T-helper 2 cell (primary cell): Measurements from ENCODE around the gene GALNT13.
A peak's percentile ranks its signal among the peaks of the same experiment; 100 is the strongest.

Experiments
- DNase-seq, 5 experiments: peaks; one replicate each; pipeline versions ENCODE4 v3.0.0 to v3.0.0-alpha.2; 2012 to 2022

GALNT13 gene

DNA sequence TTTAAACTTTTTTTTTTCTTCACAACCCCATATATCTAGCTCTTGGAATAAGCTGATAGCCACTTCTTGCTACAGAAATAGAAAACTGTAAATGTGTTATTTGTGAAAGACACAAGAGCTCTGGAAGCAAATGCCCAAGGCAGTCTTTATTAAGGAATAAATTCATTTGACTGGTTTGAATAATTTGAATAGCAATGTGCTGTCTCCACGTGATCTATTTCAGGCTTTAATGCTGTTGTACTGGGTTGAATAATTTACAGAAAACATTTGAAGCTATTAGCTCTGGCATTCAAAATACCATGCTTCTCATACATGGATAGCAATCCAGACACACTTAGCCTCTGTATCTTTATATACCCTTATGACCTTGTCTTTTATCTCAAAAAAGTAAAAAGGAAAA, 460.1 kb downstream of the GALNT13 start:
- DNase-seq = no peak

DNA sequence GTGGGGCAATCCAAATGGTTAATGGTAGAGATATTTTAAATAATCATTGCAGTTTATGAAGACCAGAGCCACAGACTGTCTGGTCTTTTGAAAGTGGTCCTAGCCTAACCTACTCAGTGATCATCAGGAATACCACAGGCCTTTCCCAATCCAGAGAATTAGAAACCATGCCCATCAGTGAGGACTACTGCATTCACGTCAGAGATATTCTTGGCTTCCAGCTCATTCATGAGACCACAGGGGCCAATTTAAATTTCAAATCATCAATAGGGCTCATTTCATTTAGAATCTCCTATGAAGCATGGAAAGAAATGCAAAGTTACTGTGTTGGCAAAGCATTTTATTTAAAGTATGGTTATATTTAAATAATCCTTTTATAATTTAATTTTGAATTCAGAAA, 464.5 kb downstream of the GALNT13 start:
- DNase-seq = no peak

DNA sequence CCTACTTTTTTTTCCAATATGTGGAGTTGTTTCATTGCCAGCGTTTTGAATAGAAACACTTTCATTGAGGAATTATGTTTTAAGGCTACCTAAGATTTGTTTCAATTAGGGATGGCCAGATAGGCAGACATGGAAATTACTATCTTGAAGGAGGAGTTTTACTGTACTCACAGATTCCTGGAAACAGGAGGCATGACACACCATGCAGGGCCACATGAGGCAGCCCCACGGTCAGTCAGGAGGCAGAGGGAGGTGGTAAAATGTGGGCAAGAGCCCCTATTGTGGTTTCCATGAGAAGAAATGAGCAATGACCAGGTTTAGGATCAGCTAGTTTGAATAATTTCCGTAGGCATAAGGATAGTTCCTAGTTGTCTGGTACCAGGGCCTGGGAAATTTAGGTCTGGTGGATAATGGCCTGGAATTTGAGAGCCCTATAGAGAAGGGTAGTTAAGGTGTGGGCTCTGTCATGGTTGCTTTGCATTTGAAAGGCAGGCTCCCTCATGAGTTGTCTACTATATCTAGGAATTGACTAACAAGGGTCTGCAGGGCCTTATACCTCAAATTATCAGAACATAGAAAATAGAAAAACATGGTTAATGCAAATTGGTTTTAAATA, 466.7 kb downstream of the GALNT13 start:
- no peak for DNase-seq

DNA sequence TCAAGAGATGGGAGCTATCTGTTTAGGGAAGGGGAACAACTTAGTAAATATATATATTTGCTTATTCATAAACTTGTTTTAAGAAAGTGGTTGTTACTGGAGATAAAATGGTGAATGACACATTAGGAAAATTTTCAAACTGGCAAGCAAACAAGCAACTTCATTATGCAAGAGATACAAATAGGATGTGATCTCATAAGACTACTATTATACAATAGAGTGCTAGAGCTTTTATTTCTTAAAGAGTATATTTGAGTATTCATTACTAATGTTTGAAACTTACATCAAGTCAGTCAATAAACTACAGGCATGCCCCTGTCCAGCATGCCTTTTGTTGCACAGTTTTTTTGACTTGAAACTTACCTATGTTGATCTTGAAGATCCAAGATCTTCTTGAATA, 471.6 kb downstream of the GALNT13 start:
- DNase-seq = no peak

DNA sequence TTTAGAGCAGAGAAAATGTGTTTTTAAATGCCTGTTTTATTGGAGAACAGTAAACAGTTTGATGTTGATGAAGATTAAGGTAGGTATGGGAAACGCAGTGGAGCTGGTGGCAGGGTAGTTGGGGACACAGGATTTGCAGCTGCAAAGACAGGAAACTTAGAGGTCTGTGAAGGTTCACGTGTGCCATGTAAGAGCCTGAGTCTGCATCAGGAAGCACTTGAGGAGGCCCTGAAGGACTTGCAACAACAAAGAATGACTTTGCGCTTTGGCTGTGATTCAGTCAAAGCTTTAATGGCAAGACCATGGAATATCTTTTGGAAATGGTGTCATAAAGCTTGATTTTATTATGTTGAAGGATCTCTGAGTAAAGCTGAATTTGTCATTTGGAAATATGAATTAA, 479.2 kb downstream of the GALNT13 start:
- DNase-seq = no peak

DNA sequence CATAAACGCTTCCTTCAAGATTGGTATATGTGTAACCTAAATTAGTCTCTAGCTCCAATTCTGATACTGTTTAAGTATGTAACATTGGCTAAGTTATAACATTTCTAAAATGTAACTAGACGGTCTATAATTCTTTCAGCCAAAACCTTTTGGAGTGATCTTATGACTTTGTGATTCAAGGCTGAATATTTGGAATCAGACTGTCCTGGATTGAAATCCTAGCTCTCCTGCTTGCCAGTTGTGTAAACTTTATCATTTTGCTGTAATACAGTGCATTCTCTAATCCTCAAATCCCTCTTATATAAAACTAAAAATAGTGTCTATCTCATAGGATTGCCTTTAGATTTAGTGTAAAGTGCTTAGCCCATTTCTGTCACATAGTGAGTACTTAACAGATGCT, 489.6 kb downstream of the GALNT13 start:
- no peak for DNase-seq

DNA sequence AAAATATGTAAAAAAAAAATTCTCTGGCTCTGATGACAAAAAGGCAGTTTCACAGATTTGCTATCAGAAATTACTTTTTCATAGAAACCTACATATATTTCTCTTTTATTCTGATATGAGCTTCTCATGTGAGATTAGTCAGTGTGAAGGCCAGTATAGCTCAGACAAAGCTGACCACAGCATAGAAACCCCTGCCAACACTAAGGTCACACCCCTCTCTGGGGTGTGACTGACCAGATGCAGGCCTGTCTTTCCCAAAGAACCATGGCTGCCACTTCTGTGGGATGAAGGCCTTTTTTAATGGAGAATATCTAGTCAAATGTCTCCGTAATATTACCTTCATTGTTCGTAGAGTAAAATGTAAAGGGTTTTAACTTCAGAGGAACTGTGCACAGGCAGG, 496.4 kb downstream of the GALNT13 start:
- DNase-seq = no peak

DNA sequence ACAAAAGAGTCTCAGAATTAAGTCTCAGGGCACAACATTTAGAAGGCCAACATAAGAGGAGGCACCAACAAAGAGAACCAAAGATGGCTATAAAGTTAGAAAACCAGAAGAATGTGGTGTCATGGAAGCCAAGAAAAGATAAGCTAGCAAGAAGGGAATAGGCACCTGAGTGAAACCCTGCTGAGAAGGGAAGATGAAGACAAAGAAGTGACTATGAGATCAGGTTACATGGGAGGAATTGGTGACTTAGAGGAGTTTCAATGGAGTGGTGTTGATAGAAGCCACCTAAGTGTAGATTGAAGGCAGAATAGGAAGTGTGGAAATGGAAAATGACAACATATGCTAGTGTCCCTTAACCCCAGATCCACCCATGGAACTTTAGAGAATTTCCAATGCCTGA, 499.2 kb downstream of the GALNT13 start:
- DNase-seq = no peak

DNA sequence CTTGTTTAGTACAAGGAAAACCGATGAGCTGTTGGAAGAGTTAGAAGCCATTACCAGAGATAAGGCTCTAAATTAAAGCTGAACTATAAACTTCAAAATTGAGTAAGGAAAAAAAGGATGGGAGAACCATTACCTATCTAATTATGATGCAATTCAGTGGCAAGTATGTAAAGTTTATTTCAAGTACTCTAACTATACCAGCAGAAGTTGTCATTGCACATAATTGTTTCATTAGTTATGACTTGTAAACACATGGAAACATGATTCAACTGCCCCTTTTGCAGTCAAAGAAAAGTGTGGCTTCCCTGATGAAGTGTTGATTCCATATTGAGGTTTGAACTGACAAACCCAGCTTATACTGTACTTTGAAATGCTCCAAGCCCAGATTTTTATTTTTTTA, 502.7 kb downstream of the GALNT13 start:
- DNase-seq = no peak

DNA sequence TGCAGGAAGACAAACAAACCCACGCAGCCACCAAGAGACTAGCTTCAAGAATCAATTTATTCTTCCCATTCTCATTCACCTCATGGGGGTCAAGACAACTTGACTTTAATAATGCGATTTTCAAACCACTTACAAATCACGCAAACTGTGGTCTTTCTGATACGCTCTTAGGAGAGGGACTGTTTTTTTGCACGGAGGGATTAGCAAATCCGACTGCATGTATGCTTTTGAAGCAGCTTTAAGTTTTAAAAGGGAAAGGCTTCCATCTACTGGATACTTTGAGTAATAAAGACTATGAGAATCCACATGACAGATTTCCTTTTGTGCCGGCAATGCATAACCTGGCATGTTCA, 503.8 kb downstream of the GALNT13 start:
- DNase-seq = no peak

DNA sequence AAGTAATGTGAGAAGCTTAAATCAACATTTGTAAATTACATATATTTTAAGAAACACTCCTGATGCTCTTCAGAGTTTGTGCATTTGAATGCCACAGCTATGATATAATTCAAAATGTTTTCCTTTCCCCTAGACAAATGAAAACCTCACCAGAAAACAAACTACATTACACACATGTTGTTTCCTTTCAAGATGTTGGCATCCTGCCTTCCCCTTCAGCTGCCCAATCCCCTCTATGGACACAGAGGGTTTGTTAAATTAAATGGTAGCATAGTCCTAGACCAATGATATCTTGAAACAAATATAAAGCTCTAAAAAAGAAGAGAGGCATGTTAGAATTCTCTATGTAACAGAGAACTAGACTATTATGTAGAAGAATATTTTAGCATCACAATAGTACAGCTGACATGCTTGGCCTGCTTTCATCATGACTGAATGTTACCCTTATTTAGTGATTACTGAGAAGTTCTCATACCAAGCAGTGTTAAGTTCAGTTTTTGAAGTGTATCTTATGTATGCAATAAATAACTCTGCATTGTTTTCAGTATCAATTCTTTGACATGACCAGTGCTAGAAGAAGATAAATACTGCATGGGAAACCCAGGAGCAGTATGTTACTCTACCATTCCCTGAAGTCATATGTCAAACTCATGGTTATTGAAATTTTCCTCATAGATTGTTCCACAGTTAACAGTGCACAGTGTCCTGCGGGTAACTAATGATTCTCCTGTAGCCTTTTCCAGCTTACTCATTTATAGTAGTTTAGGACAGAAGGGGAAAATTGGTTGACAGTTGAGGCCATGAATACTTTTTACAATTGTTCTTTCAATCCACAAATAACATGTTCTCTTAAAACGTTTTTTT, 510.4 kb downstream of the GALNT13 start:
- DNase-seq = no peak

DNA sequence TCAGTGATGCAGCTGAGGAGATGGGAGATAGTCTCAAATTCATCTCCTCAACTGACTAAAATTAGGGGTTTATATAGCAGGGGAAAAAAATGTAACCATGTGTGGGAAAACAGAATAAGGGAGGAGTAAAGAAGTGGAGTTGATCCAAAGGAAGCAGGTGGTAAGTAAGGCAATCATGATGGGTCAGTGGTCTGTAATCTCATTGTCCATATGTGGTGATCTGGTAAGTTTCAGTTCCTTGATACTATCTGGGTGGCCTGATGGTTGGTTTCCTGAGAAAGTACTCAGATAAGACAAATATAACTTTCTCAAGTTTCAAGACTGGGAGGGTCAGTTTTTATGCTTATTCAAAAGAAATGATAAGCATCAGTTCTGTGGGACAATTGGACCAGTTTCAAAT, 514.5 kb downstream of the GALNT13 start:
- DNase-seq = no peak

DNA sequence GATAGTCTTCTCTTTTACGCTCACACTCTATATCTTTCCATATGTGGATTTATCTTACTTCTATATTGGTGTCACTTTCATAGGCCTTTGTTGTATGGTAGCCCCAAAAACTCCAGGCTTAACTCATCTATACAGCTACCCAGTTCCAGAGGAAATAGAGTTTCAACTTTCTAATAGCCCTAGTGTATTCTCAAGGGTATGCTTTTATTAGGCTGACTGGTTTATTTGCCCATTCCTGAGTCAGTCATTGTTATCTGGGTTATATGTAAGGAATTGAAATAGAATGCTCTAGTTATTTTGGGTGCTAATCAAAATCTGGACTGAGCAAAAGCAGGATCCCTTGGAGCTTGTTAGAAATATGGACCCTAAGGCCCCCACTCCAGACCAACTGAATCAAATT, 519.3 kb downstream of the GALNT13 start:
- DNase-seq = no peak

DNA sequence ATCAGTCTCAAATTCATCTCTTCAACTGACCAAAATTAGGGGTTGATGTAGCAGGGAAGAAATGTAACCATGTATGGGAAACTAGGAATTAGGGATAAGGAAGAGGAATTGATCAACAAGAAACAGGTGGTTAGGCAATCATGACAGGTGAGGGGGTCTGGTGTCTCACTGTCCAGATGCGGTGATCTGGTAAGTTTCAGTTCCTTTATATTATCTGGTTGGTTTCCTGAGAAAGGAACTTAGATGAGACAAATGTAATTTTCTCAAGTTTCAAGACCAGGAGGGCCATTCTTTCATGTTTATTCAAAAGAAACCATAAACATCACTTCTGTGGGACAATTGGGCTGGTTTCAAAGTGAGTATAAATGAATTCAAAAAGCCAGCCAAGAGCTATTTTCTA, 520.5 kb downstream of the GALNT13 start:
- DNase-seq = no peak

DNA sequence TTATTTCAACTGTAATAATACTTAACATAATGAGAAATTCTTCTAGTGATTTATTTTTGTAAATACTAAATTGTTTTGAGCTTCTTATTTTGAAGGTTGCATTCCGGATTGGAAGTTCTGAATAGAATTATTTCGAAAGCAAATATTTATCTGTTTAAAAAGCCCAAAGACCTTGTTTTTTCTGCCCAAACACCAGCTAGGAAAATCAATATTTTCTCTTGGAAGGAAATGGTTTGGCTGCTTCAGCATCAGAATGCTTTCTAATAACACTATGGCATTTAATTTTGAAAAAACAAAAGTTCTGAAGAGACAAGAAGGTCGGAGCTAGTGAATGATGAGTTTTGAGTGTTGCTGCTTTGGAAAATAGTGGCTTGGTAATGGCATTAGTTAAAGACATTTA, 522.9 kb downstream of the GALNT13 start:
- no peak for DNase-seq

DNA sequence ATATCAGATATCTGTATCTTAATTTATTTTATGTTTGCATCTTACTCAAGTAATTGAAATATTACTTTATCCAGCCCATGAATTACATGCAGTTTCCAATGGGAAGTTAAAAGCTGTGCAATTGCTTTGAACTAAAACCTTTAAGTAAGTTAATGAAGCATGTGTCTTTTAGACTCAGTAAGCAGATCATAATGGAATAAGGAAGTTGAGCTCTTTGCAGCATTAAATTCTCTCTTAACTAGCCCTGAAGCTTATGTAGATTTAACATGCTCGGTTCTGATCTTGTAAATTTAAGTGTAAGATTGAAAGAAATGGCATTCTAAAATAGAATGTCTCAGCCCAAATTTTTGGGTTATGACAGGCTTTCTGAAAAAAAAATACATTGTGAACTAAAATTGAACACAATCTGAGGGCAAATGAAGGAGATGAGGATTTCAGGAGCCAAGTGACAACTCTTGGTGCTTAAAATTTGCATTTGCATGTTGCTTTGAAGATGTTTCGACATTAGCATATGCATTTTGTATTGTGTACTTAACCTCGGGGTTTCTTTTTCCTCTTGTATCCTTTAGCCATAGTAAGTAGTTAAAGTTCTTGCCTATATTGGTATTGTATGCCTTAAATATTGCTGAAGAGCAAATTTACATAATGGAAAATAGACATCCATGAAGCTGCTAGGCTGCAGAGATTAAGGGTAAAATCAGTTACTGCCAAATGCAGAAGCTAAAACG, 529.0 kb downstream of the GALNT13 start:
- DNase-seq = no peak

DNA sequence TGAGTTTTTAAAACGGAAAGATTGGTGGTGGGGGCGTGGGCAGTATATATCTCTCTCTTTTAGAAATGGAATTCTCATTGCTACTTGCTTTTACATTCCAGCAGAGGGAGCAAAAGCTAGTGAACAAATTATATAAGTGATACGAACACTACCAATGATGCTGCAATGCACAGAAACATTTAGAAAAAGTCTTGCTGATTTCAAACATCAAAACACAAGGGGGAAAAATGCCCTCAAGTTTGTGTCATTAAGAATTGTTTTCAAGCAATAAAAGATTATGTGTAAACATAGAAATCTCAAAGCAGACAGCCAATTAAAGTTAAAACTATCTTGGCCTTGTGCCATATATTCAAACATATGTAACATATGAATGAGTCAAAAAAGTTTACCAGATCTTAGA, 530.5 kb downstream of the GALNT13 start:
- peak in 1 of 5 experiments; percentile 0 for DNase-seq

DNA sequence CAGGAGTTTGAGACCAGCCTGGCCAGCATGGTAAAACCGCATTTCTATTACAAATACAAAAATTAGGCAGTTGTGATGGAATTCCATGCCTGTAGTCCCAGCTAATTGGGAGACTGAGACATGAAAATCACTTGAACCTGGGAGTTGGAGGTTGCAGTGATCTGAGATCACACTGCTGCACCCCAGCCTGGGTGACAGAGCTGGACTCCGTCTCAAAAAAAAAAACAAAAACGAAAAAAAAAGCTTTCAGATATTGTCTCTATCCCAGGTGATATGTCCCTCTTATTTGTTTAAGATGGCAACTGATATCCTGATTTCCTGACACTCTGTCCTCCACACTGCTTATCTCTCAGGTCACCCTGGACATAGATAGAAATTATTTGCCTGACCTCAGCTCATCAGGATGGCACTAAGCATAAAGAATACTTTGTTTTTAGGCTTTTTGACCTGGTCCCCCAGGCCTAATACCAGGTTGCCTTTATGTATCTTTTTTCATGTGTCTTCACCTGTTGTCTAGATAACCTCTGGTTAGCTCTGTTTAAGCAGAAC, 531.6 kb downstream of the GALNT13 start:
- DNase-seq = no peak

DNA sequence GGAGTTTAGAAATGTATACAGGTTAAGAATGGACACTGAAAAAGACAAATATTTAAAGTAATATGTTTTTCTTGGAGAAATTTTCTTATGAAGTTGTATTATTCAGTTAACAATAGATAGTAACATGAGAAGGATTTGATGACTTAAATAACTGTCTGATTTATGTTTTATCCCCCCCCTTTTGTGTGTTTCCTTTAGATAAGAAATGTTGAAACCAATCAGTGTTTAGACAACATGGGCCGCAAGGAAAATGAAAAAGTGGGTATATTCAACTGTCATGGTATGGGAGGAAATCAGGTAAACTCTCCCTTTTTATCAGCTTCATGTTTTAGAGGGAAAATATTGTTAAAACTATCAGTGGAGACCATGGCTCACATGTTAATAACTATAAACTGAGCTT, 537.1 kb downstream of the GALNT13 start:
- no peak for DNase-seq

DNA sequence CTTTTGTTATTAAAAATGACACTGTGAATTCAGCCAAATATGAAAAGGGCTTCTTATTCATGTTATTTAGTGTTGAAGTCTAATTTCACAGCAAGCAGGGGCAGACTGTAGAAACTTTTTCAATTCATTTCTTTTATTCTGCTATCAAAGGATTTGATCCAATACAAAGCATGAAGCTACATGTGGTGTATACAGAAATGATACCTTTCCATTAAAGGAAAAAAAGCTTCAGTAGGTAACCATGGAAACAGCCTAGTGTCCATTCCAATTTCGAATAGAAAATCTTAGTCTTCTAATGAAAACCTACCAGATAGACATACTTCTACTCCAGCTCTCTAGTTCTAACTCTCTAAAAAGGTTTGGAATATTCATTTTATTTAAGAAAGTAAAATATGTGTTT, 550.5 kb downstream of the GALNT13 start:
- no peak for DNase-seq

DNA sequence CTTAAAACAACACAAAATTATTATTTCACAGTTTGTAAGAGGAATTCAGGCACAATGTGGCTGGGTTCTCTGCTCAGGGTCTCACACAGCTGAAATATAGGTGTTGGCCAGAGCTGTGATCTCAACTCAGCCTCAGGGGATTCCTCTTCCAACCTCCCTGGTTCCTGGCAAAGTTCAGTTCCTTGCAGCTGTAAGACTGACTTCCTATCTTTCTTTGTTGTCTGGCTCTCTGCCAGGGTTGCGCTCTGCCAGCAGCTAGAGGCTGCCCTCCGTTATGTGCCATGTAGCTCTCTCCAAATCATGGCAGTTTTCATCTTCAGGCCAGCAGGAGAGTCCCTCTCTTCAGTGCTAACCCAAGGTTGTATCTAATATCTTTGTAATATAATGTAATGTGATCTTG, 554.3 kb downstream of the GALNT13 start:
- no peak for DNase-seq

DNA sequence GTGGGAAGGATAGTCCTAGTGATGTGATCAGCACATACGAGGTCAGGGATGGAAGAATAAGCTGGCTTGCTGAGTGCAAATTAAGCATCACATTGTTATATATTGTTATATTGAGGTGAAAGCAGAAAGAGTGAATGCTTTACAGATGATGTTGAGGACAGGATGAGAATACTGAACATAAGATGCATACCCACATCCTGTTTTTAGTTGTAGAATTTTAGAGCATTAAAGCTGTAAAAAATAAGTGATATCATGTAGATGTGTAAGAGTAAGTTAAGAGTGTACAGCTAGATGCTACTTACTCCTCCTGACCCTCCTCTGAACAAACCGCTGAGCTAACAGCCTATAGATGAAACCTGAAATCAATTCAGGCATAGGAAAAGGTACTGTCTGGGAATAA, 555.7 kb downstream of the GALNT13 start:
- no peak for DNase-seq

DNA sequence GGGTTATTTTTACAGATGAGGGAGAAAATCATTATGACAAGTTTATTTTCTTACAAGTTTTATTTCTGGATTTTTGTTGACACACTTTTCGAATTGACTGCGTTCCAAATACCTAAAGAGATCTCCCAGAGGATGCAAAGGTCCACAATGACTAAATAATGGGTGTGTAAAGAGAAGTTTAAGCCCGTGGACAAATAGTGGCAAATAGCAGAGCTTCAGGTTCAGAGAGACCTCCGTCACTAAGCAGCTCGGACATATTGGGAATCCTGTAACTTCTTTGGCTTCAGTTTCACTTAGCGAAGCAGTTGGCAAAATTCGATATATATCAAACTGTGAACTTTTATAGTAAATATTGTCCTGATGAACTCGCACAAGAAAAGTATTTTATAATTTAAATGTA, 556.3 kb downstream of the GALNT13 start:
- no peak for DNase-seq

DNA sequence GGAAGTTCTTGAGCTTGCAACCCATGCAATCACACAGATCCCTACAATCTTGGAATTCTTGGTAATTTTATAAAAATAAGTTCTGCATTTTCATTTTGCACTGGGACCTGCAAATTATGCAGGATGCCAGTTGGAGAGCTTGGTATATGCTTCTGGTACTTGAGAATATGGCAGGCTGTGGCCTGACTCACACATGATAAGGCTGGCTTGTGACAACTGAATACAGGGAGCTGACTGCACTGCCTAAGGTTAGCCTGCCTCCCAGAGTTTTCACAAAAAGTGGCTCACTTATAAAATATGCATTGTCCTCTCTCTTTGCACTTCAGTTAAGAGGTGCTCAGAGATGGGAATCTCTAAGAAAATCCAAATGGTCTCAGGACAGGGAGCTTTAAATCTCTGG, 561.3 kb downstream of the GALNT13 start:
- DNase-seq = no peak
